HepG2 (cell line): ENCODE measurements around the gene ERBB3. TPM values are rescaled to one million over a fixed set of nuclear protein-coding genes. Genes with fewer than 3 reads are reported as not detected.

ENCODE experiments used
- ATAC-seq: fragments of 200-7000 bp; cut with Tn5 transposase; 3 replicates; pipeline ENCODE4 v1.9.1; 2020; ENCODE audit warnings: mild to moderate bottlenecking, moderate library complexity
- BruUV-seq: library from RNA; stranded (reverse); fragments of 400-500 nt; replicated peaks from 2 replicates; lab custom pipeline; 2021; lab: Mats Ljungman, UMichigan
- CTCF ChIA-PET: fragments of 300-600 bp; formaldehyde crosslinking; extraction: SDS; loops from one replicate; lab custom pipeline; 2021; ENCODE audit warnings: low total read pairs, inconsistent platforms, low intra/inter-chr PET ratio; lab: Yijun Ruan, JAX
- POLR2A ChIA-PET: fragments of 350-600 bp; sonication (Branson Sonifier 250); formaldehyde crosslinking; loops from one replicate; lab custom pipeline; 2020; ENCODE audit warnings: antibody characterized with exemption, inconsistent platforms; lab: Yijun Ruan, JAX
- DNase-seq: peaks from one replicate; pipeline ENCODE4 v3.0.0-alpha.2; 2015; ENCODE audit warnings: low spot score
- FAIRE-seq: peaks from 3 replicates; lab custom pipeline; 2011; peaks lifted over from hg19 to GRCh38; lab: Jason Lieb, UNC
- H2AFZ ChIP-seq: one replicate; pipeline ENCODE4 v1.6.1; 2011; ENCODE audit warnings: low read length, inconsistent platforms
- H3K27ac ChIP-seq: fragments of 300-600 bp; 3 replicates; pipeline ENCODE4 v1.8.0; 2011; ENCODE audit warnings: mixed run types, mild to moderate bottlenecking, mixed read lengths, low read length, inconsistent platforms; ENCODE audit not compliant: insufficient read depth; ENCODE audit errors: extremely low read length
- H3K27me3 ChIP-seq, 2 experiments: fragments of 200-600 bp in 1 of 2; 2 replicates in 1 of 2; 3 replicates in 1 of 2; pipeline versions ENCODE4 v1.6.0 to v1.8.0; 2011; ENCODE audit warnings: low read length in 2 of 2, mild to moderate bottlenecking in 2 of 2, moderate library complexity in 2 of 2, inconsistent platforms in 1 of 2; ENCODE audit not compliant: insufficient read depth in 2 of 2, control insufficient read depth in 1 of 2
- H3K36me3 ChIP-seq, 2 experiments: fragments of 200-600 bp in 1 of 2; replicated peaks in 1 of 2; 2 replicates in 1 of 2; 3 replicates in 1 of 2; pipeline versions ENCODE4 v1.5.1 to v1.8.0; 2011; ENCODE audit warnings: low read length in 2 of 2, inconsistent platforms in 1 of 2; ENCODE audit not compliant: insufficient read depth in 2 of 2, control insufficient read depth in 1 of 2
- H3K4me1 ChIP-seq: 2 replicates; pipeline ENCODE4 v1.5.1; 2012; ENCODE audit warnings: low read length, inconsistent platforms; ENCODE audit not compliant: insufficient read depth
- H3K4me2 ChIP-seq: 2 replicates; pipeline ENCODE4 v1.6.0; 2011; ENCODE audit warnings: low read depth, low read length, inconsistent platforms
- H3K4me3 ChIP-seq, 3 experiments: fragments of 200-600 bp in 1 of 3; sonication (generic), shearing (Covaris generic) in 1 of 3; replicated peaks in 1 of 3; 2 replicates each; pipeline ENCODE4 v1.5.1; 2011 to 2016; ENCODE audit warnings: low read length in 3 of 3, inconsistent platforms in 2 of 3, low read depth in 2 of 3, mild to moderate bottlenecking in 2 of 3, control low read depth in 1 of 3, mixed read lengths in 1 of 3; ENCODE audit not compliant: insufficient read depth in 1 of 3
- H3K79me2 ChIP-seq: one replicate; pipeline ENCODE4 v1.6.1; 2011; ENCODE audit warnings: low read length, inconsistent platforms; ENCODE audit not compliant: insufficient read depth
- H3K9ac ChIP-seq: 2 replicates; pipeline ENCODE4 v1.6.0; 2011; ENCODE audit warnings: mild to moderate bottlenecking, low read depth, low read length, inconsistent platforms; ENCODE audit not compliant: insufficient read depth
- H3K9me3 ChIP-seq: 2 replicates; pipeline ENCODE4 v1.5.1; 2012; ENCODE audit warnings: mild to moderate bottlenecking, low read length
- H4K20me1 ChIP-seq: 2 replicates; pipeline ENCODE4 v1.6.0; 2011; ENCODE audit warnings: inconsistent platforms, mild to moderate bottlenecking, low read length, moderate library complexity; ENCODE audit not compliant: insufficient read depth
- ATF4 ChIP-seq, 2 experiments: fragments of 450-650 bp in 1 of 2; sonication (generic) in 1 of 2; formaldehyde crosslinking; IDR thresholded peaks; 2 replicates each; pipeline versions ENCODE4 v1.5.0 to v1.8.0; 2020 to 2022; ENCODE audit warnings: mild to moderate bottlenecking in 1 of 2, missing genetic modification reagents in 1 of 2
- CHD4 ChIP-seq: fragments of 200-600 bp; sonication (generic); IDR thresholded peaks from 2 replicates; pipeline ENCODE4 v1.7.0; 2017; ENCODE audit warnings: mild to moderate bottlenecking, low read length, borderline replicate concordance
- EHMT2 ChIP-seq: fragments of 200-600 bp; sonication (generic); IDR thresholded peaks from 2 replicates; pipeline ENCODE4 v1.7.0; 2017; ENCODE audit warnings: antibody characterized with exemption, low read depth, low read length, borderline replicate concordance
- MED1 ChIP-seq: sonication (generic); formaldehyde crosslinking; IDR thresholded peaks from 2 replicates; pipeline ENCODE4 v1.4.0; 2020; ENCODE audit warnings: missing genetic modification reagents
- MXD4 ChIP-seq: IDR thresholded peaks from 2 replicates; pipeline ENCODE4 v1.6.1; 2016; ENCODE audit warnings: mild to moderate bottlenecking, missing biosample characterization, missing genetic modification reagents
- NR2C2 ChIP-seq: sonication (generic); formaldehyde crosslinking; IDR thresholded peaks from 2 replicates; pipeline ENCODE4 v1.4.0; 2020; ENCODE audit warnings: missing genetic modification reagents, mild to moderate bottlenecking, moderate library complexity, borderline replicate concordance
- PITX1 ChIP-seq: sonication (generic); formaldehyde crosslinking; IDR thresholded peaks from 2 replicates; pipeline ENCODE4 v1.5.1; 2020; ENCODE audit warnings: mild to moderate bottlenecking, missing genetic modification reagents
- POLR2G ChIP-seq: fragments of 200-400 bp; formaldehyde crosslinking; IDR thresholded peaks from 2 replicates; pipeline ENCODE4 v1.6.1; 2018; ENCODE audit warnings: mild to moderate bottlenecking, low read depth, low read length, moderate library complexity
- SAP130 ChIP-seq: IDR thresholded peaks from 2 replicates; pipeline ENCODE4 v1.6.1; 2016; ENCODE audit warnings: low read depth
- SNRNP70 ChIP-seq: fragments of 200-400 bp; formaldehyde crosslinking; IDR thresholded peaks from 2 replicates; pipeline ENCODE4 v1.6.1; 2017; ENCODE audit warnings: mild to moderate bottlenecking, low read depth, low read length, moderate library complexity
- ZBTB10 ChIP-seq: sonication (generic); formaldehyde crosslinking; IDR thresholded peaks from 2 replicates; pipeline ENCODE4 v1.4.0; 2020; ENCODE audit warnings: missing genetic modification reagents, borderline replicate concordance
- ZFP37 ChIP-seq: sonication (generic); formaldehyde crosslinking; IDR thresholded peaks from 2 replicates; pipeline ENCODE4 v1.4.0; 2020; ENCODE audit warnings: missing genetic modification reagents, borderline replicate concordance
- ZNF160 ChIP-seq: sonication (generic); formaldehyde crosslinking; IDR thresholded peaks from 2 replicates; pipeline ENCODE4 v1.8.0; 2022; ENCODE audit warnings: mild to moderate bottlenecking, inconsistent platforms, missing genetic modification reagents
- ZNF280B ChIP-seq: sonication (generic); formaldehyde crosslinking; IDR thresholded peaks from 2 replicates; pipeline ENCODE4 v1.5.0; 2020; ENCODE audit warnings: missing genetic modification reagents, mild to moderate bottlenecking, borderline replicate concordance
- ZNF317 ChIP-seq: sonication (generic); formaldehyde crosslinking; IDR thresholded peaks from 2 replicates; pipeline ENCODE4 v1.5.0; 2020; ENCODE audit warnings: mild to moderate bottlenecking, missing genetic modification reagents
- ZNF350 ChIP-seq: sonication (generic); formaldehyde crosslinking; IDR thresholded peaks from 2 replicates; pipeline ENCODE4 v1.4.0; 2020; ENCODE audit warnings: mild to moderate bottlenecking, low read depth, missing genetic modification reagents, borderline replicate concordance
- ZNF501 ChIP-seq: sonication (generic); formaldehyde crosslinking; IDR thresholded peaks from 2 replicates; pipeline ENCODE4 v1.5.1; 2020; ENCODE audit warnings: mild to moderate bottlenecking, moderate library complexity, missing genetic modification reagents
- ZNF577 ChIP-seq: sonication (generic); formaldehyde crosslinking; IDR thresholded peaks from 2 replicates; pipeline ENCODE4 v1.4.0; 2020; ENCODE audit warnings: mild to moderate bottlenecking, low read depth, missing genetic modification reagents, borderline replicate concordance
- WGBS: methylation state at CpG from one replicate; pipeline ENCODE4 v1.1.6; 2017; ENCODE audit warnings: low lambda C conversion rate; 5-methylcytosine and 5-hydroxymethylcytosine counted together
- in situ Hi-C: cut with HindIII; loops from 2 replicates; pipeline ENCODE4 v1.10.0; 2017; ENCODE audit warnings: low pct_unique_long_range_greater_than_20kb; ENCODE audit not compliant: extremely low pct_ligation_motif_present
- intact Hi-C: fragments of 100-400 bp; cut with micrococcal nuclease; formaldehyde crosslinking; loops from one replicate; pipeline ENCODE4 v1.10.0; 2022; ENCODE audit not compliant: unreplicated experiment
- polyA plus RNA-seq, 8 experiments: library from polyadenylated mRNA; depleted of rRNA in 3 of 8; stranded (reverse) in 7 of 8; unstranded in 1 of 8; fragments of >200 nt; fragmentation: Illumina TruSeq in 4 of 8; extraction: Trizol in 4 of 8; gene quantifications; 2 replicates each; pipeline versions ENCODE4 v1.2.1 to v1.2.3, GENCODE V29; 2011 to 2016; ENCODE audit warnings: low read depth in 4 of 8, missing spikeins in 1 of 8, mixed read lengths in 1 of 8; ENCODE audit not compliant: insufficient read depth in 1 of 8
- total RNA-seq, 5 experiments: library from RNA; depleted of rRNA; stranded (reverse); fragments of >200 nt; fragmentation: Illumina TruSeq; extraction: Trizol; gene quantifications; 2 replicates each; pipeline ENCODE4 v1.2.3, GENCODE V29; 2016; ENCODE audit warnings: low read depth in 1 of 5

The ERBB3 gene
- total and polyA plus RNA-seq, 2 of the 13 experiments (the other 11 are each of a cell fraction or from before 2014, with no cell fraction given): 93.6 to 358 TPM

- intact Hi-C loops: loop anchor here (1.0 to 2.0 kb wide), 2 partner anchors 25 to 33 kb away; partner anchors contain the start of gene ZC3H10
- TSS peak; percentile 81 for BruUV-seq
- FAIRE-seq: peak; percentile 76
- 0 out of 2 replicates have a peak, but pooled peaks have one; percentile 1 for TF ChIP-seq ZNF350
- TF ChIP-seq POLR2G: peak; percentile 54
- TF ChIP-seq ZBTB10 (CRISPR knock-in tag): peak; percentile 39; the same call in 1 of the 2 replicates
- no peak for TF ChIP-seq NR2C2 (CRISPR knock-in tag)
- TF ChIP-seq ZNF577: no peak
- TF ChIP-seq ZNF317 (CRISPR knock-in tag): 0 out of 2 replicates have a peak, but pooled peaks have one; percentile 6
- 0 out of 2 replicates have a peak, but pooled peaks have one; percentile 14 for TF ChIP-seq SAP130 (CRISPR knock-in tag)
- TF ChIP-seq SNRNP70: no peak
- peak; percentile 8; the same call in 1 of the 2 replicates for TF ChIP-seq CHD4
- TF ChIP-seq ZNF280B (CRISPR knock-in tag): no peak
- peak in 1 of 2 experiments; percentile 18; a peak in 1 of 4 replicates for TF ChIP-seq ATF4 (CRISPR knock-in tag; IDR thresholded peaks at IDR 0.05)
- no peak for TF ChIP-seq MXD4
- TF ChIP-seq PITX1: no peak; the same call in 1 of the 2 replicates
- TF ChIP-seq ZNF160 (CRISPR knock-in tag): peak; percentile 3; the same call in 1 of the 2 replicates
- 0 out of 2 replicates have a peak, but pooled peaks have one; percentile 40 for TF ChIP-seq ZFP37 (CRISPR knock-in tag)
- peak; percentile 48; the same call in 1 of the 2 replicates for TF ChIP-seq MED1 (CRISPR knock-in tag)
- peak; percentile 56; the same call in 1 of the 2 replicates for TF ChIP-seq ZNF501 (CRISPR knock-in tag)
- TF ChIP-seq EHMT2: no peak
Measured at GRCh38 chr12:56151672-56152131, 71.7 kb downstream of the ERBB3 start.

More at GRCh38 chr12:56151672-56152131, 71.7 kb downstream of the ERBB3 start:
- Histone ChIP-seq H3K4me3 (peak overlapping the region; percentile 79 to 86 (median 82)), H3K36me3 (0 out of 5 replicates have a peak, but pooled peaks cover 0 to 1% of the 10 kb centered on the region in 2 experiments), H2AFZ (peak overlapping the region; percentile 57), H3K9me3 (no peaks in the 10 kb centered on the region), H3K79me2 (peaks cover 15% of the 10 kb centered on the region), H3K4me1 (peaks cover 35% of the 10 kb centered on the region), H3K27ac (peak overlapping the region; percentile 89), H4K20me1 (no peaks in the 10 kb centered on the region), H3K4me2 (peak overlapping the region; percentile 92), H3K27me3 (no peaks in the 10 kb centered on the region; a peak in 1 of 5 replicates), H3K9ac (peak overlapping the region; percentile 76)
- in situ Hi-C loops: no loop called here
- 0% methylated on average over 10 of the region's 12 CpGs for WGBS
- DNase-seq: peak; percentile 80
- POLR2A ChIA-PET: interaction anchor here (0.5 to 3.8 kb wide), 12 partner anchors 10 to 406 kb away, joined by 3 to 42 read pairs (median 5); partner anchors contain the start of genes CNPY2, ESYT1, PA2G4 and RNF41
- CTCF ChIA-PET: interaction anchor here (0.9 to 1.6 kb wide), 2 partner anchors 26 to 38 kb away, joined by 3 to 5 read pairs; no protein-coding TSS in a partner anchor
- ATAC-seq: peak; percentile 90
